Cerebellar nuclear complex (tissue), 1 donor: ENCODE results near the gene UBE2F.

Experiments used
- DNase-seq, 2 experiments: peaks; one replicate each; lab custom pipeline; 2025; lab: John Stamatoyannopoulos, UW

Gene UBE2F

GRCh38 chr2:237966565-237967462 lies at the start of gene UBE2F:
UBE2F (plus strand) TSS chr2:237967014; CDS start chr2:237973108, 6,094 bp downstream.
- peak; percentile 50 to 90 for DNase-seq

DNA sequence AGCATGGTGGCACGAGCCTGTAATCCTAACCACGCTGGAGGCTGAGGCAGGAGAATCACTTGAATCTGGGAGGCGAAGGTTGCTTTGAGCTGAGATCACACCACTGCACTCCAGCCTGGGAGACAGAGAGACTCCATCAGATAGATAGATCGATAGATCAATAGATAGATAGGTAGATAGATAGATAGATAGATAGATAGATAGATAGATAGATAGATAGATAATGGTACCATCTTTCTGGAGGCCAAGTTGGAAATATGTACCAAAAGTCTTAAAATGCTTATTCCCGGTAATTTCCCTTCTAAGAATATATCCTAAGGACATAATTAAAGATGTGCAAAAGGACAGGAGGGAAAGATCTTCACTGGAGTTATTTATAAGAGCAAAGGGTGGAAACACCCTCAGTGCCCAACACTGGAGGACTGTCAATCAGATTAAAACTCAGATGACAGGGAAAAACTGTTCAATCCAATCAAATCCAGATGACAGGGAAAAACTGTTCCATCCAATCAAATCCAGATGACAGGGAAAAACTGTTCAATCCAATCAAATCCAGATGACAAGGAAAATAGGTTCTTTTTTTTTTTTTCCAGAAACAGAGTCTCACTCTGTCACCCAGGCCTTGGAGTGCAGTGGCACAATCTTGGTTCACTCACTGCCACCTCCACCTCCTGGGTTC lies 49.0 kb upstream of the UBE2F start:
- DNase-seq = no peak

DNA sequence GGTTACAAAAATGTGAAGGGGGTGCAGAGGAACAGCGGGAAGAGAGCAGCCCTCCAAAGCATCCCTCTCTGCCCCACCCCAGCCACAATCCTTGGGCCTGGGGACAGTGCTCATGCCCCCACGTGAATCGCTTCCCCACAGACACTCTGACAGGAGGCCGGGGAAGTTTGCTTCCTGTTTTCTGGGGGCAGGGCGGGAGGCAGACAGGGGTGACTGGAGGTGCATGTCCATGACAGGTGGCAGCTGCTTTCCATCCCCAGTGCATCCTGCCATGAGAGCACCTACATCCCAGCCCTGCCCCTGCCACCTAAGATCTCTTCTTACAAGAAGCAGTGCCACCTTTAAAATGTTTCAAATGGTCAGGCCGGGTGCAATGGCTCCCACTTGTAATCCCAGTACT lies 47.2 kb upstream of the UBE2F start:
- no peak for DNase-seq

DNA sequence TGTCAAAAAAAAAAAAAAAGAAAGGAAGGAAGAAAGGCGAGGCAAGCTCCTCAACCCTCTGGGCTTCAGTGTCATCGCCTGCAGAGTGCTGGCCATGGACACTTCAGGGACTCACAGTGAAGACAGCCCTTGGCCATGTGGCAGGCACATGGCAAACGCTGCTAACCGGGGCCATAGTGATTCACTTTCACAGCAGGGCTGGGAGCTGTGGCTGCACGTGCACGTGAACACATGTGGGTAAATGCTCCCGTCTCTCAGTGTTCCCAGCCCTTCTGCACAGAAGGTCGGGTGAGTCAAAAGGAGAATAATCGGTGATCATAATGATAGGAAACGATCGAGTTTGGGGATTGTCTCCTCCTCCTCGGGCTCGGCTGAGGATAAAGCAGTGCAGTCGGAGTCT lies 46.1 kb upstream of the UBE2F start:
- no peak for DNase-seq

DNA sequence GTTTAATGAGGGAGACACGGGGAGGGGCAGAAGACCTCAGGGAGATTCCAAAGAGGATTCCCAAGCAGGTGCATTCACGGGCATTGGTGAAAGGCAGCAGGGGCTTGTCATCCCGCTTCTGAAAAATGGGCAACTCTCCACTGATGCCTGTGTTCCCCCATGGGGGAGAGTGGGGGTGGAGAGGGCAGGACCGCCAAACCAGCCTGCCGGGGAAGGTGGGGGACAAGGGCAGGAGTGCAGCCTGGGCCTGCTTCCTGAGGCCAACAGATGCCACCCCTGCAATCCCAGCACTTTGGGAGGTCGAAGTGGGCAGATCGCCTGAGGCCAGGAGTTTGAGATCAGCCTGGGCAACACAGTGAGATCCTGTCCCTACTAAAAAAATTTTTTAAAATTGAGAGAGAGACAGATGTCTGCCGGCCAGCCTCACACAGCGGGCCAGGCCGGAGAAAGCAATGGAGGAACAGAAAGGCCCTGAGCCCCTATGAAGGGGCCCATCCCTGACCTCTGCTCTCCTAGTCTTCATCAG lies 44.8 kb upstream of the UBE2F start:
- no peak for DNase-seq

- no peak for DNase-seq
Measured at GRCh38 chr2:237922641-237923361, 44.0 kb upstream of the UBE2F start.

DNA sequence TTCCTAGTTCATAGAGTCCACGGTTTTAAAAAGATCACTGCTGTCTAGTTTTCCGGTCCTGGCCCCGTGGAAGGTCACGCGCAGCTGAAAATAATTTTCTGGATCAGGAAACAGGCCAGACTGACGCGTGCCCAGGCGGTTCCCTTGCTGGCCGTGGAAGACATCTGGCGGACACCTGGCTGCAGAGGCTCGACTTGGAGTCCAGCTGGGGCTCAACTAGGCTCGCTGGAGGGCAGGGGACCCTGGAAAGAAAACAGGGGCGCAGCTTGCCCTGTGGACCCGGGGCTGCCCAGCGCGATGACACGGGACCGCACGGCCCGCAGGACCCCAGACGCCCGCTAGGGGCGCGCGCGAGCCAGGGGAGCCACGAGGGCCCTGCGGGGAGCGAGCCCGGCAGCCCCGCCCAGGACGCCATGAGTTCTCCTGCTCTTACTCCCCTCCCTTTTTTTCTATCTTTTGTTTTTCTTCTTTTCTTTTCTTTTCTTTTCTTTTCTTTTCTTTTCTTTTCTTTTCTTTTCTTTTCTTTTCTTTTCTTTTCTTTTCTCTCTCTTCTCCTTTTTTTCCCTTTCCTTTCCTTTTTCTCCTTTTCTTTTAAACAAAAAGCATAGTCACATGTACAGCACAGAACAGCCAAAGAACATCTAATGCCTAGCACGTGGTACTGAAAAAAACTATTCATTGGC lies 43.2 kb upstream of the UBE2F start:
- DNase-seq = no peak

DNA sequence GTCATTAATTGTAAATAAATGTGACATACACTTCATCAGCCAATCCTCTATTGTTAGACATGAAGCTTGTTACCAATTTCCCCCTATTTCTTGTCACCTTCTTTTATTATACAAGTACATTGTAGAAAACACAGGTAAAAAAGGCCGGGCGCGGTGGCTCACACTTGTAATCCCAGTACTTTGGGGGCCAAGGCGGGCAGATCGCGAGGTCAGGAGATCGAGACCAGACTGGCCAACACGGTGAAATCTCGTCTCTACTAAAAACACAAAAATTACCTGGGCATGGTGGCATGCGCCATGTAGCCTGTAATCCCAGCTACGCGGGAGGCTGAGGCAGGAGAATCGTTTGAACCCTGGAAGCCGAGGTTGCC lies 42.7 kb upstream of the UBE2F start:
- no peak for DNase-seq

DNA sequence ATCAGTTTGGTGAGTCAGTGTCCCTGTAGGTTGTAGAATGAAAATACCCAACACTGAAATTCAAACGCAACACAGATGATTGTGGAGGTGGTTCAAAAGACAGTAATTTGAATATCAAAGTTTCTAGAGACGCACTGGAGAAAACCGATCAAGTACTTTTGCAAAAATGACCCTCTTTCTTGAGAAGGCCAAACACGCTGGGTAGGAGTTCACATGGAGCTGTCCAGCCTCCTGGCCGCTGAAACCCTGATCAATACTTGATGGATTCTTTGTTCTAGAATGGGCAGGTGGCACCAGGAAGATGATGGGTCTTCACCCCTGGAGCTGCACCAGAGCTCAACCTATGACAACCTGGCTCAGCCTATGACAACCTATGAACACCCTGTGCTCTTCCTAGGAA lies 39.7 kb upstream of the UBE2F start:
- DNase-seq = no peak

GRCh38 chr2:237927986-237928385 lies 38.8 kb upstream of the UBE2F start:
- no peak for DNase-seq

DNA sequence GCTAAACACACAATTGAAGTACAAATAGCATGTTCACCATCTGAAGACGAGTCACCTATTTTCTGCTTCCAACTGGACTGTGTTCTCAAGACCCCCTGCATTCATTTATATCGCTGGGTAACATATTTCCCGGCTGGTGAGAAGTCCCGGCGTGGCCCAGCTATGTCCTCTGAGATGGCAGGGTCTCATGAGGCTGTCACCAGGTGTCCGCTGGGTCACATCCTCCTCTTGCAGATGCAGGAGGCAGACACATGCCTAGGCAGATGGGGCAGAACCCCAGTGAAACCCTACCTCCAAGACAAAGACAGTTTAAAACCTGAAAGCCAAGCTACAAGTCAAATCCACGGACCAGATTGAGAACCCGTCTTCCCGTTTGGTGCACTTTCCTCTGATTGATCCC lies 36.8 kb upstream of the UBE2F start:
- no peak for DNase-seq

- no peak for DNase-seq
Measured at GRCh38 chr2:237931205-237931721, 35.6 kb upstream of the UBE2F start.

DNA sequence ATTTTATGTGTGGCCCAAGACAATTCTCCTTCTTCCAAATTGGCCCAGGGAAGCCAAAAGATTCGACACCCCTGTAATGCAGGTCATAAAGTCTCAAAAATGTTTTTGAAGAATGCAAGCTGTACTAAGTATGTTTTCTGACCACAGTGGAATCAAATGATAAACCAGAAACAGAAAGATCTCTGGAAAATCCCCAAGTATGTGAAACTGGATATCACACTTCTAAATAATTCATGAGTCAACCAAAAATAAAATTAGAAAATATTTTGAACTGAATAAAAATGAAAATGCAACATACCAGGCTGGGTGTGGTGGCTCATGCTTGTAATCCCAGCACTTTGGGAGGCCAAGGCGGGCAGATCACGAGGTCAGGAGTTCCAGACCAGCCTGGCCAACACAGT lies 34.1 kb upstream of the UBE2F start:
- DNase-seq = no peak

- no peak for DNase-seq
Measured at GRCh38 chr2:237934186-237934585, 32.6 kb upstream of the UBE2F start.

DNA sequence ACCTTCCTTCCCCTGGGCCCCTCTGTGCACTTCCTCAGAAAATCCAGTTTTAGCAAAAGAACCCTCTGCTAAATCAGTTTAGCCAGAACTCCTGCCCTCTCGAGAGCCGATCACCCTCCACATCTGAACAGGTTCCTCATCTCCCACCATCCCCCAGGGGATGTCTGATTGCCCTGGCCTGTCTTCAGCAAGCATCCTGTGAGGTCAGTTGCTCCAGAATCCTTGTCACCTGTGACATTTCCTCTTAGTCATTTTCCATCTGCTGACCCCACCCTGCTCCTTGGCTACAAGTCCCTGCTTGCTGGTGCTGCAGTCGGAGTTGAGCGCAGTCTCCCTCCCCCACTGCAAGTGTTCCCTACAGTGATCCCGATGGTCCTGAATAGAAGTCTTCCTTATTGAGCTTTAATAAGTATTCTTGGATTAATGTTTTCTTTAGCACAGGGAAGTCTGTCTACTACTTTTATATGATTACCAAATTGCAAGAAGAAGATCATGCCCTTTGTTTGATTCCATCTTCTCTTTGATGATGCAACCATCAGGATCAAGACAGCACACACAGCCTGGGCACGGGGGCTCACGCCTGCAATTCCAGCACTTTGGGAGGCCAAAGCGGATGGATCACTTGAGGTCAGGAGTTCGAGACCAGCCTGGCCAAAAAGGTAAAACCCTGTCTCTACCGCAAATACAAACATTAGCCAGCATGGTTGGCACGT lies 30.9 kb upstream of the UBE2F start:
- DNase-seq = no peak

- no peak for DNase-seq
Measured at GRCh38 chr2:237939251-237939650, 27.6 kb upstream of the UBE2F start.

DNA sequence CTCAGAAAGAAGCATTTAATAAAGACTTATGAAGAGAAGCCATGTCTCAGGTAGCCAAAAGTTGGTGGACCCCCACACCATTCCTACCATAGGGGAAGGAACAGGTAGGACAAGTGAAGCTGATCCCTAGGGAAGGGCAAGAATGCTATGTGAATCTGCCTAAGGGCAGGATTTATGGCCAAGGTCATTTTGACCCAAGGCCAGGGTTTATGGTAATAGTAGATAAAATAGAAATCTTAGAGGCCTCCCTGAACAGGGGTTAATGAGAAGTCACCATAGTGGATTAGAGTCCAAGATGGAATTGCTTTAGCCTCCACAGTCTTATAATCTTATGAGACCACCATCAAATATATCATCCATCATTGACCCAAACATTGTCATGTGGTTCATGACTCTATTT lies 26.0 kb upstream of the UBE2F start:
- no peak for DNase-seq

- DNase-seq = no peak
Measured at GRCh38 chr2:237941239-237941638, 25.6 kb upstream of the UBE2F start.

GRCh38 chr2:237942513-237942899 lies 24.3 kb upstream of the UBE2F start:
- no peak for DNase-seq

DNA sequence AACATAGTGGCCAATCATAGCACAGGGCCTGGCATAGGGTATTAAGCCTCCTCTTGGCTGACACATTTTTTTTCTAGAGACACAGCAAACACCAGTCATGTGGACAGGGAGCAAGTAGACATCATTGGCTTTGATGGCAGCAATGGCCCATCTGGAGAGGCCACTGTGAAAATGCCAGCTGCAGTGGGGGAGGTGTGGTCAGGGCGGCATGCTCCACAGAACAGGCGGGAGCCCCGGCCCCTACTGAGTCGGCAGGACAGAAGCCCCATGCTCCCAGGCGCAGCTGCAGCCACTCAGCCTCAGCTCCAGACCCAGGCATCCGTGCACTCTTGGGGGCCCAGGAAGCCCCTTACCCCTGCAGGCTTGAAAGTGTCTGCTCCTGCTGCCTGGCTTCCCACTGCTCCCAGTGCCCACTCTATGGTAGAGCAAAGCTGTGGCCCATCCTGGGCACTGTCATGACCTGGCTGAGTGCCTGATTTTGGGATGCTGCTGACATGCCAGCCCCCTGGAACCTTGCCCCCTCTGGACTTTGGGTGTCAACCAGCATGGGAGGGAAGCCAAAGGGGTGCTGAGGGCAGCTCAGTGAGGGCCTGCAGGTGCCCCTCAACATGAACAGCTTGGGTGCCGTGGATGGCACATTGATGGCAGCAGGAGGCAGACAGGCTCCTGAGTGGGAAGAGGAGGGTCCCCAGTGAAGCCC lies 23.3 kb upstream of the UBE2F start:
- no peak for DNase-seq
